Osteoblast (primary cell): ENCODE measurements around the gene CNTNAP5. TPM values are rescaled to one million over a fixed set of nuclear protein-coding genes. Genes with fewer than 3 reads are reported as not detected.

Experiments
- DNase-seq: peaks from one replicate; pipeline ENCODE4 v3.0.0; 2011; ENCODE audit warnings: low spot score, mixed read lengths; ENCODE audit not compliant: insufficient read length; ENCODE audit errors: missing footprints
- H2AFZ ChIP-seq: 2 replicates; pipeline ENCODE4 v1.6.0; 2011; ENCODE audit warnings: mild to moderate bottlenecking, low read length
- H3K27ac ChIP-seq: 2 replicates; pipeline ENCODE4 v1.5.1; 2011; ENCODE audit warnings: mild to moderate bottlenecking, low read depth, low read length, moderate library complexity
- H3K27me3 ChIP-seq: 2 replicates; pipeline ENCODE4 v1.6.0; 2012; ENCODE audit warnings: mild to moderate bottlenecking, control low read depth, inconsistent platforms, low read length, moderate library complexity; ENCODE audit not compliant: insufficient read depth
- H3K36me3 ChIP-seq: 2 replicates; pipeline ENCODE4 v1.5.1; 2011; ENCODE audit warnings: mild to moderate bottlenecking, low read length, control low read depth, moderate library complexity; ENCODE audit not compliant: insufficient read depth
- H3K4me1 ChIP-seq: 2 replicates; pipeline ENCODE4 v1.5.1; 2011; ENCODE audit warnings: mild to moderate bottlenecking, low read length, control low read depth, moderate library complexity; ENCODE audit not compliant: insufficient read depth
- H3K4me2 ChIP-seq: 2 replicates; pipeline ENCODE4 v1.6.0; 2011; ENCODE audit warnings: mild to moderate bottlenecking, low read length; ENCODE audit not compliant: insufficient read depth
- H3K4me3 ChIP-seq: fragments of 200-600 bp; sonication (generic); 3 replicates; pipeline ENCODE4 v1.5.1; 2012; ENCODE audit warnings: mild to moderate bottlenecking, low read length, inconsistent platforms; ENCODE audit not compliant: insufficient read depth
- H3K79me2 ChIP-seq: 2 replicates; pipeline ENCODE4 v1.6.0; 2012; ENCODE audit warnings: mild to moderate bottlenecking, low read length, control low read depth, inconsistent platforms; ENCODE audit not compliant: insufficient read depth
- H3K9me3 ChIP-seq: 2 replicates; pipeline ENCODE4 v1.5.1; 2011; ENCODE audit warnings: low read depth, low read length, control low read depth
- H4K20me1 ChIP-seq: 2 replicates; pipeline ENCODE4 v1.6.0; 2012; ENCODE audit warnings: mild to moderate bottlenecking, low read length, control low read depth; ENCODE audit not compliant: insufficient read depth
- CTCF ChIP-seq: IDR thresholded peaks from 2 replicates; pipeline ENCODE4 v1.5.1; 2011; ENCODE audit warnings: mild to moderate bottlenecking, low read depth, low read length, moderate library complexity; ENCODE audit errors: extremely low read depth
- total RNA-seq: library from RNA; depleted of rRNA; stranded (reverse); fragments of >200 nt; gene quantifications from 2 replicates; pipeline ENCODE4 v1.2.3, GENCODE V29; 2012

Gene CNTNAP5
- total RNA-seq, 1 donor: not detected

DNA sequence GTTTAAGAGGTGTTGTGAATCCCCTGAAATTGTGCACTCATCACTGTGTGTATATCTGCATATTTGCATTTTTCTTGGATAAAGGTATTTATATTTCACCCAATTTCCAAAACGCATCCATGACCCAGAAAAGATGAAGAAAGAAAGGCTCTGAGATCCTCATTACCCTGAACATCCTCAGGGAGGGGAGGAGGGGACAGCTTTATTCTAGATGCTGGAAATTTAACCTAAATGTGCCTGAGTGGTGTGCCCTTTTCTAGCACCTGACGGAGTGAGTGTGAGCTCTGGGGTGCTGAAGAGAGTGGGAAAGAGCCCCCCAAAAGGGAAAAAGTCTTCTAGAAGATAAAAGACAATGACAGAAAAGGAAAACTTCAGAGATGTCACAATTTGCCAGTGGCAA lies 20.8 kb downstream of the CNTNAP5 start:
- Histone ChIP-seq H2AFZ (no peak overlapping the region), H3K36me3 (no peaks in the 10 kb centered on the region), H3K4me1 (no peaks in the 10 kb centered on the region), H4K20me1 (no peaks in the 10 kb centered on the region), H3K79me2 (no peaks in the 10 kb centered on the region), H3K27me3 (no peaks in the 10 kb centered on the region), H3K4me3 (no peak overlapping the region), H3K9me3 (no peaks in the 10 kb centered on the region), H3K27ac (no peak overlapping the region), H3K4me2 (no peak overlapping the region)
- TF ChIP-seq CTCF: no peak
- no peak for DNase-seq

- no peak for TF ChIP-seq CTCF
- Histone ChIP-seq H3K79me2 (no peaks in the 10 kb centered on the region), H3K4me3 (no peak overlapping the region), H2AFZ (no peak overlapping the region), H3K27me3 (no peaks in the 10 kb centered on the region), H3K4me2 (no peak overlapping the region), H3K9me3 (no peaks in the 10 kb centered on the region), H3K27ac (no peak overlapping the region), H4K20me1 (no peaks in the 10 kb centered on the region), H3K36me3 (no peaks in the 10 kb centered on the region), H3K4me1 (no peaks in the 10 kb centered on the region)
- DNase-seq: no peak
Measured at GRCh38 chr2:124046332-124046731, 21.2 kb downstream of the CNTNAP5 start.

DNA sequence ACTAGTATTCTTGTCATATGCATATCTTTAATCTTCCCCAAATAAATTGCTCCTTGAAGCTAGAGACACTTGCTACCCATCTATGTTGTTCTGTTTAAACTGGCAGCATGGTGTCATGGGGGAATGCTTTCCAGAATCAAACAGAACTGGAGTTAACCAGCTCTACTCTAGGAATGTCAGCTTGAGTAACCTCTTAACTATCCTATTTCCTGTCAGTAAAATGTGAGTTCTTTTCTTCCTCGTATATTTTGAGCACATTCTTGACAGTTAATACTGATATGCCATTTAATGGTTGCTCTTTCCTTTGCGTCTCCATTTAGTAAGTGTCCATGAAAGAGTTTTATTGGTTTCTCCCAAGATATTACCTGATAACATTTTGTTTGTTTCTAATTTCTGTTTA lies 23.0 kb downstream of the CNTNAP5 start:
- H3K4me1 ChIP-seq: no peaks in the 10 kb centered on the region
- no peaks in the 10 kb centered on the region for H4K20me1 ChIP-seq
- no peaks in the 10 kb centered on the region for H3K79me2 ChIP-seq

DNA sequence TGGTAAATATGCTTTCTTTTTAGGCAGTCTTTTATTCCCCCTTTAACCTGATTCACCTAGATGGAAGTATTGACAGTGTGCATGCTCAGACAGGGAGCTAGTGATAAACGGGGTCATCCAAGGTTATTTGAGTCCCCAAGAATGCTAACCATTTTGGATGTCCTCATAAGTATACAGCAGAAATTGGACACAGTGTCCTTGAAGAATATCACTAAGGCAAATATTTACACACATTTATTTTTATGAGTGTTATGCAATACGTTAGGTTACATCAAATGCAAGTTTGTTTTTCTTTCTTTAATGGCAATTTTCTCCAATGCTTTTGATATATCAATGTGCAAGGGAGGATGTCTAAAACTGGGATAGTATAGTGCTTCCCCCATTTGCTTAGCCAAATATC lies 23.6 kb downstream of the CNTNAP5 start:
- no peak overlapping the region for H2AFZ ChIP-seq
- H4K20me1 ChIP-seq: no peaks in the 10 kb centered on the region
- no peak overlapping the region for H3K27ac ChIP-seq
- no peak overlapping the region for H3K4me3 ChIP-seq
- no peaks in the 10 kb centered on the region for H3K9me3 ChIP-seq
- no peaks in the 10 kb centered on the region for H3K79me2 ChIP-seq
- TF ChIP-seq CTCF: no peak
- H3K4me1 ChIP-seq: no peaks in the 10 kb centered on the region
- H3K27me3 ChIP-seq: no peaks in the 10 kb centered on the region
- H3K36me3 ChIP-seq: no peaks in the 10 kb centered on the region
- DNase-seq: no peak
- H3K4me2 ChIP-seq: no peak overlapping the region

More for the DNA sequence above, 23.0 kb downstream of the CNTNAP5 start:
- no peak for TF ChIP-seq CTCF
- no peak overlapping the region for H2AFZ ChIP-seq
- no peak for DNase-seq
- no peak overlapping the region for H3K27ac ChIP-seq
- H3K4me2 ChIP-seq: no peak overlapping the region
- no peaks in the 10 kb centered on the region for H3K9me3 ChIP-seq
- H3K36me3 ChIP-seq: no peaks in the 10 kb centered on the region
- no peaks in the 10 kb centered on the region for H3K27me3 ChIP-seq
- H3K4me3 ChIP-seq: no peak overlapping the region
